ENCODE data around the gene AUTS2. TPM values are rescaled to one million over a fixed set of nuclear protein-coding genes. Genes with fewer than 3 reads are reported as not detected.

AUTS2 gene
- total RNA-seq, 1 experiment from 2014 or later, result 256 TPM

DNA sequence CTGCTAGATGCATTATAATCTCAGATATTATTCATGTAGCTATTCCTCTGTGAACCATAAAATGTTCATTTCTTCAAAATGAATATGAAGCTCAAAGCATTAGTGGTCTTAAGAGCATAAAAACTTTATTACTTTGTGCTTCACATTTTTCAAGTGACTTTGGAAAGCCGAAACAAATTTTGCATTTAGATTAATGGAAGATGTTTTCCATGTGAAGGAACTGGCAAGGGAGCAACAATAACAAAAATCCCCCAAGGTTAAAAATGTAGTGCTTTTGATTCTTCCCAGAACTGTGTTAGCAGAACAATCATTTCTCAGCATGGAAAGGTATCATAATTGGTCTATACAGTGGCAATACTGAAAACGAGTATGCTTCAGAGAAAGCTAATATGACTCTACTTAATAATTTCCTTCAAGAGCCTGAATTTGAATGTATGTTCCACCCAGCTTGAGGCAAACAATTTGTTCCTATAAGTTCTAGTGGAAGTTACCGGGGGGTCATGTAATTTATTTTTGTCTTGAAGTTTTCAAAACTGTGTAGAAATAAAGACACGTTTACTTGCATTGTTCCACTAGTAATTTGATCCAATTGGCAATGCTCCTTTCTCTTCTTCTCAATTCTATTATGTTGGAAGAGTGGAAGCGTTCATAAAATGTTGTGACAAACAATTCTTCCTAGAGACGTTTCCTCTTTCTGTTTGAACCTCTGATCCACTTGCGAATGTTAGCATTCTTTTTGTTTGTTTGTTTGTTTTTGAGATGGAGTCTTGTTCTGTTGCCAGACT, 665.4 kb downstream of the AUTS2 start:
- H3K27ac ChIP-seq (ENCODE audit: insufficient read length, low read depth, low read length), result no peak overlapping the region
- H3K4me2 ChIP-seq (ENCODE audit: insufficient read depth, insufficient read length, low read length), result no peak overlapping the region
- no peak overlapping the region for H2BK15ac ChIP-seq (ENCODE audit: low read depth, low read length)
- DNase-seq, result no peak
- no peaks in the 10 kb centered on the region for H3K9me3 ChIP-seq (ENCODE audit: control insufficient read depth, low read depth, low read length)
- TF ChIP-seq CTCF (conservative IDR thresholded peaks at IDR 0.05), result no peak
- H4K91ac ChIP-seq (ENCODE audit: insufficient read length, low read depth, low read length), result no peak overlapping the region
- no CpG with 5 or more reads among the region's 7 CpGs for WGBS (ENCODE audit: extremely low coverage, insufficient read length, low lambda C conversion rate)
- no peaks in the 10 kb centered on the region for H3K27me3 ChIP-seq (ENCODE audit: insufficient read depth, low read length)
- no peaks in the 10 kb centered on the region for H3K9me3 Mint-ChIP-seq
- H4K8ac ChIP-seq (replicated peaks; ENCODE audit: insufficient read length, low read depth, low read length), result no peak overlapping the region
- H3K4ac ChIP-seq (ENCODE audit: low read depth, low read length), result no peak overlapping the region
- peak overlapping the region in 1 of 3 experiments; percentile 74; a peak in 1 of 7 replicates for H3K27ac Mint-ChIP-seq
- H3K79me1 ChIP-seq (ENCODE audit: insufficient read depth, low read depth, low read length, poor library complexity, severe bottlenecking), result no peaks in the 10 kb centered on the region
- H2BK120ac ChIP-seq (ENCODE audit: low read depth, low read length, poor library complexity, severe bottlenecking), result no peak overlapping the region
- H3K23me2 ChIP-seq (ENCODE audit: insufficient read length, low read depth, low read length, poor library complexity, severe bottlenecking), result no peaks in the 10 kb centered on the region
- H3K9ac ChIP-seq (ENCODE audit: extremely low read depth, insufficient read length, low read length), result no peak overlapping the region
- no peaks in the 10 kb centered on the region for H3K36me3 Mint-ChIP-seq (ENCODE audit: insufficient read depth in 1 of 3, low read depth in 3 of 3)
- H2BK20ac ChIP-seq (ENCODE audit: low read depth, low read length, poor library complexity, severe bottlenecking), result no peak overlapping the region
- 0 out of 2 replicates have a peak, but pooled peaks cover 5% of the 10 kb centered on the region for H3K4me1 ChIP-seq (ENCODE audit: insufficient read depth, low read length)
- H3K79me2 ChIP-seq (ENCODE audit: insufficient read depth, low read length), result no peaks in the 10 kb centered on the region
- H3K14ac ChIP-seq (ENCODE audit: insufficient read depth, low read length), result no peak overlapping the region
- no peak overlapping the region for H2BK5ac ChIP-seq (ENCODE audit: insufficient read length, low read length)
- no peak overlapping the region for H2AFZ ChIP-seq (ENCODE audit: low read length)
- H2AK5ac ChIP-seq (ENCODE audit: insufficient read length, low read length), result no peak overlapping the region
- H3K56ac ChIP-seq (ENCODE audit: insufficient read length, low read depth, low read length), result no peak overlapping the region
- H3T11ph ChIP-seq (ENCODE audit: low read length), result no peak overlapping the region
- no peaks in the 10 kb centered on the region for H4K20me1 ChIP-seq (ENCODE audit: control insufficient read depth, insufficient read depth, insufficient read length)
- no peak overlapping the region for H2BK12ac ChIP-seq (ENCODE audit: insufficient read length, low read depth, low read length)
- H3K23ac ChIP-seq (ENCODE audit: insufficient read length, low read depth, low read length), result no peak overlapping the region
- H3K4me1 Mint-ChIP-seq, result peaks cover 16% of the 10 kb centered on the region in 2 experiments
- H4K5ac ChIP-seq (ENCODE audit: insufficient read length, low read depth, low read length), result no peak overlapping the region
- H3K18ac ChIP-seq (ENCODE audit: insufficient read length, low read depth, low read length), result no peak overlapping the region
- no peak overlapping the region for H3K4me3 Mint-ChIP-seq
- H3K27me3 Mint-ChIP-seq (ENCODE audit: low read depth), result no peaks in the 10 kb centered on the region

All from H9 (cell line).